Glomerular visceral epithelial cell (primary cell): ENCODE results near the gene TF.

Experiments used
- DNase-seq: peaks from one replicate; pipeline ENCODE4 v3.0.0-alpha.2; 2016; ENCODE audit errors: extremely low spot score

TF gene

DNA sequence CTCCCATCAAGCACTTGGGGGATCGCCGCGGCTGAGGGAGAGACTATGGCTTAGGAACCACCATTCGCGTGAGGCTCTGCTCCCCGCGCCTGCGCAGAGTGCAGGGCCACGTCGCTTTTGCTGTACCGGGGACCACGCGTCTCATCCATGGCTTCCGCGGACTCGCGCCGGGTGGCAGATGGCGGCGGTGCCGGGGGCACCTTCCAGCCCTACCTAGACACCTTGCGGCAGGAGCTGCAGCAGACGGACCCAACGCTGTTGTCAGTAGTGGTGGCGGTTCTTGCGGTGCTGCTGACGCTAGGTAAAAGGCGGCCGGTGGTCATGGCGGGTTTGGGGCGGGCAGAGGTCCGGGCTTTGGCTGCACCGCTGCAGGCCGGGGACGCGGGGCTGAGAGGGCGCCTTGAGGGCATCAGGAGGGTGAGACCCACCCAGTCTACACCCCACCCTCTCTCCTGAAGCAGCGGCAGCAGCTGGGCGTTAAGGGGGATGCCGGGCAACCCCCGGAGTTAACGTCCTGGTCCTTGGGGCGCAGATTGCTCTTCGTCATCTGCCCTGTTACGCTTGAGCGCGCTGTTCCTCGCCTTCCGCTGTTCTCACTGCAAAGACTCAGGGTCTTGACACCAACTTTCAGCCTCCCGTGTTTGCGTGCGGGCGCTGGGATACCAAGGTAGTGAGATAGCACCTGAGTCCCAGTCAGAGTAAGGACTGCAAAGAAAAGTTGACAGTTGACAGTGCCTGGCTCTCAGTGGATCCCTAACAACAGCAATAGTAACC, 59.7 kb downstream of the TF start, which contains the start of gene SRPRB:
SRPRB (plus strand) TSS at position 114 of the 774 bp plus-strand sequence; CDS start at position 148, 34 bp downstream.
- DNase-seq, result peak; percentile 91

DNA sequence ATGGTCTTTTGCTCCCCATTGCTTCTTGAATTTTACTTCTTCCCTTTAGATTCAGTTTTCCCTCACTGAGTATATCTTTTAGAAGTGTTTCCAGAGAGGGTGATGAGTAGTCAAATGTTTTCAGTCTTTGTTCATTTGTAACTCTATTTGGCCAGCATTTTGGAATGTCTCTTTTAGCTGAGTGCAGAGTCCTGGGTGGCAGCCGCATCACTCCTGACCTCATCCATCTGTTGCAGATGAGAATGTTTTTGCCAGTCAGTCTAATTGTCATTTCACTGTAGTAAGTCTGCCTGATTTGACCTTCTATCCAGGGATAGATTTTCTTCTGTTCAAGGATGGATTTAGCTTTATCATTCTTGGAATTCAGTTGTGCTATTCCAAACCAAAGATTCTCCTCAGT, 66.7 kb downstream of the TF start:
- DNase-seq, result no peak

DNA sequence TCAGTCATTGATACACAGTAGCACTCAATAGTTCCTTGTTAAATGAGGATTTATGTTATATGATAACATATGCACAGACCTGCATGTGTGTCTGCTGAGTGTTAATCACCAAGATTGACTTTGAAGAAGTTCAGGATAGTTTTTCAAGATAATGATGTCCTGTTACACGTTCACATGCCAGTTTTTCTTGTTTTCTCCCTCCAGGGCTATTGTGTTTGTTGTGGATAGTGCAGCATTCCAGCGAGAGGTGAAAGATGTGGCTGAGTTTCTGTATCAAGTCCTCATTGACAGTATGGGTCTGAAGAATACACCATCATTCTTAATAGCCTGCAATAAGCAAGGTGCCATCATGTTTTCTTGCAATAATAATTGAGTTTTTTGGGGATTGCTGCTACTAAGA, 69.2 kb downstream of the TF start:
- no peak for DNase-seq

DNA sequence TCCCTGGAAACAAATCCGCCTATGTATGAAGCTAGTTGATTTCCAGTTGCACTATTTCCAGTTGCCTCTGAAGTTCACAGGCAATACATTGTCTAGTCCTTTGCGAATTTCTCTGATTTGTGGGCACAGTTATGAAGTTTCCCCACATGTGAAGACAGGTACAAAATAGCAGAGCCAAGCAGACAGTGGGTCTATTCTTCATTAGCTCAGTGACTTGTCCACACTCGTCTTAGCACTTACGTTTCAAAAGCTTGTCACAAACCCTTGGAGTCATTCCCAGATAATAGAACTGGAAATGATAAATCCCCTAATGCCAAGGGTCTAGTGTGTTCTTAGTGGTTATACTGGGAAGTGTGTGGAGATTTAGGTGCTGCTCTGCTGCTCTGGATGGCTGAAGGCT, 73.9 kb downstream of the TF start:
- no peak for DNase-seq

DNA sequence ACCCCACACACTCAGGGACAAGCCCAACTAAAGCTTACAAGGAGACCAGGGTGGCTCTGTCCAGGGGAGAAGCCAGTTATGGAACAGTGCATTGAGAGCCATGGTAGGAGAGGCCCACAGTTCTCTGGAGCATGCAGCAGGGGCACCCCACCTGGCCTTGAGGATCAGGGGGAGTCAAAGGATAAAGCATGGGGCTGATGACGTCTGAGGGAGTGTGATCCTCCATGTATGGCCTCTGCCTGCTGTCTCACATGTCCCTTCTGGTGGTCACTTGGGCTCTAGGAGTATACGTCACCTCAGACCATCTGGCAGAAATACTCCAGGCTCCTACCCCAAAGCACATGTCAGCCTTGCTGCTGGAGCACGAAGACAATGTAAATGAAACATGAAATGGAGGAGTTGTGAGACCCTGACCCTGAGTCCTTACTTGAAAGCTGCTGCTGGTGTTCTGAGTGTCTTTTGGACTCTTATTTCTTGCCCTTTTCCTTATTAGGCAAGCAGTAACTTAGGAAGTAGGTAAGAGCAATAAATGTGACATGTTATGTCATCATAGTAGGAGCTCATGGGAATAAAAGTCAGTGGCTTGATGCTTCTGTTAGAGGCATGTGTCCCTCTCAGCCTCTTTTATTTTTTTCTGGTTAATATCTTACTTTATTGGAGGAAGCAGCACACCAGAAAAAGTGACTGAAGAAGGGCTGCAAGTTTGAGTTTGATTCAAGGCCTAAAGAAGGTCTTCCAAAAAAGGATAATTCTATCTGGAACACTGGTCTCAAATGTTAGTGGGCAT, 74.9 kb downstream of the TF start:
- no peak for DNase-seq

DNA sequence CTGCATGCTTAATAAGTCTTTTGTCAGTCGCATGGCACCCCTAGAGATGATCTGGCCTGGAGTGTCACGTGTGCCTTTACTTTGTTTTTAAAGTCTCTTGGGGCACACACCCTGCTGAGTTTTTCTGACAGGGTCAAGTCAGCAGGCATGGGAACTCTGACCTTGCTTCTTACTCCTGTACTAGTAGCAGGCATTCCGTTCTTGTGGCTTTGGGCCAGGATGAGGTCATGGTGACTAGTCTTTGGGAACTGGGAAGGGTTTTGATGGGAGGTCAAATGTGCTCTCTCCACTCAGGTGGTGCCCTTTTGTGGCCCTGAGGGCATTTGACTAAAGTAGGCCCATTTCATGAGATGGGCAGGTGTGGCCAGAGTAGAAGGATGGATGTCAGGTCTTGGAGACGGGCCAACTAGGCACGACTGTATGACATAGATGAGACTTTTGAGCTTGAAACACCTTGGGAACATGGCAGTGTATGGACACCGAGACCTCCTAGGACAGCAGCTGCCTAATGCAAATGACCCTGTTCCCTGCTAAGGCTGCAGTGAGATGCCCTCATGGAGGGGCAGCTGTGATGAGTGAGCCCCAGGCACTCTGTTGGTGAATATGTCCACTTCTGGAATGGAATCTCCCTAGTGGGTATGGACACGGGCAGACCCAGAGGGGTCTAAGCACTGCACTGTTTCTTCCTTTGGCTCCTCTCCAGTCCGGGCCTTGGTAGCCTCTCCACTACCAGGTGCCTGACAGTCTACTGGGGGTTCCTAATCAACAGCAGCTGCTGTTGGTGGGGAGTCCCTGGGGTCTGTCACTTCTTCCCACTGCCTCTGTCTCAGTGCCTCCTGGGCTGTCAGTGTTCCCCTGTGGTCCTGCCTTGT, 75.8 kb downstream of the TF start:
- peak; percentile 84 for DNase-seq

DNA sequence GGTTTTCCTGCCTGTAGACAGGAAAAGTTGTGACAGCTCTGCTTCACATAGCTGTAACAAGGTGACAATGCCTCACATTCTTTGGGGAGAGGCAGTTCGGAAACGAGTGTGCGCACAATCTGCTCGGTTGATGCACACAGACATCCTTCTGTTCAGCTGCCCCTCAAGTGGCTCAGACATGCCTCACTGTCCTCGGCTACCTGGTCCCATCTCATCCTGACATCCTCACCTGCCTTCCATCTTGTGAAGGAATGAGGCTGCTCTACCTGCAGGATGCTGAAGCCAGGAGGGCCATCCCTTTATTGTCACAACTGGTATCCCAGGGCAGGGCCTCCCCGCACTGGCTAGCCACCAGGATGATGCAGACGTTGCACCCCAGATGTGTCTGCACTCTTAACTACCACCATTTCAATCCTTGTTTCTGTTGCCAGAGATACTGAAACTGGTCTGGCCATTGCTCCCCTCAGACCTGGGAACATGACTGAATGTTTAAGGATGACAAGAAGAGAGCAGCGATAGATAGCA, 78.8 kb downstream of the TF start:
- no peak for DNase-seq

DNA sequence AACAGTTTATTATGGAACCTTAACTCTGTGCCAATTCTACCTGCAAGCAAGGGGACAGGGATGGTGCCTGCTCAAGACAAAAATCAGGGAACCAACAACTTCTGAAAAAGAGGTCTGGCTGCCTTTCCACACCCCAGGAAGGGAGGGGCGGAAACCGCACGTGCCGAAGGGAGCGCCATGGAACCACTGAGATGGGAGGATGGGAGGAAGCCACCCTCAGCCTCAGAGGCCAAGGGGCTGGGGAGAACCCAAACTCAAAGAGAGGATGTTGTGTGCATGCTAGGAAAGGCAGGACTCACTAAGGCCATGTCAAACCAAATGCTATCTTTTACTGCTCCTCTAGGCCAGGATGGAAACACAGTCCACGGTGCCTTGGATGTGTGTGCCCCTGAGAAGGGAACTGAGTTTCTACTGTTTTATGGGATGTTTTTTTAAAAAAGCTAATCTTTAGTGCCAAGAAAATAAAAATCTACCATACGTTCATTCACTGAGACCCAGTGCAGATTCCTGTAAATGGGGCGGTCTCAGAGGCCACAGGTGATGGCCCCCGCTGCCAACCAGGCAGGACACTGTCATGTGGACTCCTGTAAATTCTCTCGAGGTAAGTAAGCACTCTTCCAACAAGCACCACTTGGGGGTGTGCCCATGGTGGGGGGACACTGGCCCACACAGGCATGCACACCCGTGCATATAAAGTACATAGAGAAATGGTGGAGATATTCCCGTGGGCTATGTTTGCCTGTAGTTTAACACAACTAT, 80.0 kb downstream of the TF start:
- DNase-seq, result no peak

DNA sequence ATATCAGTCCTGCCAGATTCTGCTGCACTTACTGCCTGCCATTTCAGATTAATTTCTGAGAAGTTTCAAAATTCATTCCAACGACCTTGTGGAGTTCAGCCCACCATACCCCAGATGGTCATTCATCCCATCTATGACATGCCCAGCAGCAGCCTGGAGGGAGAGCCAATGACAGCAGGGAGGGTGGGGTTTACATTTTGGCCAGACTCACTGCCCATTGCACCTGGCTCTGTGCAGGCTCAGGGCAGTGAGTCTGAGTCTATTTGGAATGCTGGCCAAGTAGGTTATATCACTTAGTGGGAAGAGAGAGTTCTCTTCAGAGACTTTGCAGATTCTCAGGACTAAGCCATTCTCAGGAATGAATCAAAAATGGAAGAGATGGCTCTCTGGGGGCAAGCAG, 80.9 kb downstream of the TF start:
- DNase-seq, result no peak

DNA sequence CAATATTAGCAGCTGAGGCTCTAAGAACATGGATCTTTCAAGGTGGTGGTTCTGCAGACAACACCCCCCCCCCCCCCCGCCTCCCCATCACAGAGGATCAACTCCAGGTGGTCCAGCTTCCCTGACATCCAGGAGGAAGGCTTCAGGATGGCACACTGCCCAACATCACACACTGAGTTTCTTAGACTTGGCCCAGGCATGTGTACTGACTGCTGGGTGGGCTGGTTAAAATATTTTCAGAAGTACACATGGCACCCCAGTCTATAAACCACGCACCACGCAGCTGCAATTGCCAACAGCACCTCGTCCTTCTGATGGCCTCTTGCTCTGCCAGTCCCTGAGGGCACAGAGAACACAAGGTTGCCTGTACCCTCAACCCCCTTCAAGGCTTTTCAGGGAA, 81.5 kb downstream of the TF start:
- no peak for DNase-seq

DNA sequence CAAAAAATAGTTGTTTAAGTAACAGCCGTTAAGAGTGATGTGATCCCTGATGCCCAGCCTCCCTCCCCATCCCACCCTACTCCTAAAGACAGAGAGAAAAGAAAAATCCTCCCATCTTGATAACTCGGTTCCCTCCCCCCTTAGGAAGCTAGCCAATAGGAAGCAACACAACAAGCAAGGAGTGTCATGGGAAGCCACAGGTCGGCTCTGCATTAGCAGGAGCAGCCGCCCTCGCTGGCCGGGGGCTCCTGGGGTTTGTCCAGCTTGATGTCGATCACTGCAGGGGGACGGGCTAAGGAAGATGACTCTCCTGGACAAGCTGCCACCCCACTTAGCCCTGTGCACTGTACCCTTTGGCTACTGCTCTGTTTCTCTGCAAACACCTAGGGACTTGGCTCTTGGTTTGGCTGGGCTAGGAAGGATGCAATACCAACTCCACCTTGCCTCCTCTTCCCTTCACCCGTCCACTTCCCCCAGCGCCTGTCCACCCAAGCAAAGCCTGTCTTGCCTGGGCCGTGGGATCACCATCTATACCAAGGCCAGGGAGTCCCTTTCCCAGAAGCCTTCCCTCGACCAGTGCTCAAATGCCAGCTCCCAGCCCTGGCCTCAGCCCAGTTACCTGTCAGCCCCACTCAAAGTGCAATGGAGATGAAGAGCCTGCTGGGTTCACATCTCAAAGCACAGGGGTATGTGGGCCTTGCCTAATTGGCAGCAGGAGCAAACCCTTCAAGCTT, 82.5 kb downstream of the TF start:
- DNase-seq, result no peak

DNA sequence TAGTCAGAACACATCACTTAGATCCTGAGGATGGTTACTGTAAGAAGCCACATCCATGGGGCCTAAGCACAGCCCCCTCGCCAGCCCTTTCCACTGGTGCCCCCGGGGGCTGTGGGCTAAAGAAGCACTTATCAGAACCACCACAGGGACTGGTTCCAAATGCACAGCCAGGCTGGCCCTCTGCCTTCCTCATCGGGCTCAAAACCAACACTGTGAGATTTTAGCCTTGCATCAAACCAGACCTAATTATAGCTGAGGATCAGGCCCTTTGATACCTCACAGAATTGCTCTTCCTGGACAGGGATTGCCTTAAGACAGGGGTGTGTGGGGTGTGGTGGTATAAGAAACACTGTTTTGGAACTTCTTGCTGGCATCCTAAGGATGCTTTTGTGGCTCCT, 83.1 kb downstream of the TF start:
- no peak for DNase-seq

DNA sequence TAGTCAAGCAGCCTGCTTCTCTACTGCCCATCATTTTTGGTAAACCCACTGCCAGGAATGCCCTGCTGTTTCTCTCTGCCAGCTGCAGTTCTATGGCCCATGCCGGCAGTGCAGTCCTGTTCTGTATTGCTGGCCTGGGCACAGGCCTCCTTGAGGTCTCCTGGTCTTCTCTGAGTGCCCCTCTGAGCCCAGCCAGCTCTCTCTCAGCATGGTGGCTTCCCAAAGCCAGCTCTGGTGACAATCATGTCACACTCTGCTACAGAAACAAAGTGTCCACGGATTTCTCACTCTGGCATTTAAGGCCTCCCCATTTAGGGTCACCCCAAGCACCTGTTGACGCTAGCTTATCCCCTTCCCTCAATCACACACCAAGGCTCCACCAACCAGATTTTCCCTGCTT, 83.9 kb downstream of the TF start:
- DNase-seq, result no peak

DNA sequence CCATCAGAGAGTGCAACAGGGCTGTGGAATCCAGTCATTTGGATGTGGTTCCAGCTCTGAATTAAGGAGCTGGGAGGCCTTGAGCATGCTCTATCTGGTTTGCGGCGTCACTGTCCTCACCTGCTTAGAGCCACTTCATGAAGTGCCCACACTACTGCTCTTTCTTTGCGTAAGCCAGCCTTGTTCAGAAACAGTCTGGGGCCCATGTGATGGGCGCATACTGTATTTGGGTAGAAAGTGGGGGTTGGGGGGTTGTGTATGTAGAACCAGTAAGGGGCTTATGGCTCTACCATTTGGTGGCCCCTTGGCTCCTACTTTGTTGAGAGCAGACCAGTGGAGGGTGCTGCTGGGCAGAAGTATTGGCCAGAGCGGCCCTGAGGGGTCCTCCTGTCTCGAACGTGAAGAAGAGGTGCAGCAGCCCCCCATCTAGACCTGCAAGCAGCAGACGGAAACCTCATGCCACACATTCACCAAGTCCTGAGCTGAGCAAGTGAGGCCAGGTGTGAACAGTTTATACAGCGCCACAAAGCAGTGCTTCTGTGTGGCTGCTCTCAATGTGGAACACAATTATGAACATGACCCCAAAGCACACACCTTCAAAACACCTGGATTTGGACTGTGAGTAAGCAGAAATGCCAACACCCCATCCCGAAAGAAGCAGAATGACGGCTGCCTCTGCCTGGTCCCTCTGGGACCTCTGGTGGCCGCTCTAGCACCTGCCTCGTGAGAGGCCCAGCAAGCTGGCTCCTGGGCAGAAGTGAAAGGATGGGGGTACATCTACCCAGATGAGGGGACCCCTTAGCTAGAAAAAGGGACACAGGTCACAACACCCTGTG, 86.0 kb downstream of the TF start:
- DNase-seq, result no peak

DNA sequence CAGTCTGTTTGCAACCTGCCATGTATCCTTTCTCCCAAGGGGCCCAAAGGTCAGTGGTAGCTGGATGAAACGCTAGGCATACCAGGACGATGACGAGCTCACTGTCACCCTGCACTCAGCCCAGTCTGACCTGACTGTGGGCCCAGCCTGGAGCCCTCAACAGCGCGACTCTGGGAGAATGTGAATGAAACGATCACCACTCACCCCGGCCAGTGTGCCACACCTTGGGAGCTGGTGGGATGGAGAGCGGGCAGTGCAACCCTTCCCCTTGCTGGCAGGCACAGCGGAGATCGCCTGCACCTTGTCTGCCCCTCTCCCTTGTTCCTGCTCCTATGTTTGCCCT, 86.6 kb downstream of the TF start:
- no peak for DNase-seq

DNA sequence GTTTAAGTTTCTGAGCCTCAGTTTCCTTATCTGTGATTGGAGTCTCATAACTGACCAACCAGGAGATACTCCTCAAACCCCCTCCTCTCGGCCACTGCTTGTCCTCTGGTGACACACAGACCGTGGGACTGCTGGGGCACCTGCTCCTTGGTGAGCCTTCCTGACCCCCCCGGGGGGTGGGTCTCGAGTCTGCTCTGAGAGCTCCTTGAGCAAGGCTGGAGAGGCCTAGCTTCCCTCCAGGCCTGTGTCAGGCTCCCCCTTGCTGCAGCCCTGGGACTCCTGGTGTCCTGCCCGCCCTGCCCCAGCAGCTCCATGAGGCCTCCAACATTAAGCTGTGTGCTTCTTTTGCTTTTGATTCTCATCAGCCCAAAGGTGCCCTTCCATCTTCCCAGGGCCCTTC, 87.1 kb downstream of the TF start:
- DNase-seq, result no peak

DNA sequence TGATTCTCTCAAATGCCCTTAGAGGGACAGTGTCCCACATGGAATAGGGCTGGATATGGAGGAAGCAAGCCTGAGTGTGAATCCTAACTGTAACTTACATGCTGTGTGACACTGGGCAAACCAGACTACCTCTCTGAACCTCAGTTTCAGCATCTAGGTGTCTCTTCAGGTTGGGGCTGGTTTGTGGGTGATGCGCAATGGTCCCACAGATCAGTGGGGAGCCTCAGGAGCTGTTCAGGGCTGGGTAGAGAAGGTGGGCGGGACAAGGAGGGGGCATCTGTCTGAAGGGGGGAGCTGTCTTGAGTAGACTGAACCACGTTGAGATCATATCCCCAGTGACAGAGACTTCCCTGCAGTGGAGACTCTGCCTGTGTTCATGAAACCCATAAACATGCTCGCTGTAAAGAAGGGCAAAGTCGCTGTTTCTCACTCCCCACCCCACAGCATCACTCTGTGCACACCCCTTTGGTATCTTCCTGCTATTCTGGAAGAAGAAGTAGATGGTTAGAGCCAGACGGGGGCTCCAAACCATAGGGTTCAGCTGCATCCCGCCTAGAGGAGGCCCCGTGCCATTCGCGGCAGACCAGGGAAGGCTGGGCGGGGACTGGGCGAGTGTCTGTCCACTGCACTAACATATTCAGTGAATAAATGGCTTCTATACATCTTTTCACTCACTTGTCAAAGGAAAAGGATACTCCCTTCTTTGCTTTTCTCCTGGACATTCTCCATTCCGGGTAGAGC, 87.9 kb downstream of the TF start:
- DNase-seq, result no peak

DNA sequence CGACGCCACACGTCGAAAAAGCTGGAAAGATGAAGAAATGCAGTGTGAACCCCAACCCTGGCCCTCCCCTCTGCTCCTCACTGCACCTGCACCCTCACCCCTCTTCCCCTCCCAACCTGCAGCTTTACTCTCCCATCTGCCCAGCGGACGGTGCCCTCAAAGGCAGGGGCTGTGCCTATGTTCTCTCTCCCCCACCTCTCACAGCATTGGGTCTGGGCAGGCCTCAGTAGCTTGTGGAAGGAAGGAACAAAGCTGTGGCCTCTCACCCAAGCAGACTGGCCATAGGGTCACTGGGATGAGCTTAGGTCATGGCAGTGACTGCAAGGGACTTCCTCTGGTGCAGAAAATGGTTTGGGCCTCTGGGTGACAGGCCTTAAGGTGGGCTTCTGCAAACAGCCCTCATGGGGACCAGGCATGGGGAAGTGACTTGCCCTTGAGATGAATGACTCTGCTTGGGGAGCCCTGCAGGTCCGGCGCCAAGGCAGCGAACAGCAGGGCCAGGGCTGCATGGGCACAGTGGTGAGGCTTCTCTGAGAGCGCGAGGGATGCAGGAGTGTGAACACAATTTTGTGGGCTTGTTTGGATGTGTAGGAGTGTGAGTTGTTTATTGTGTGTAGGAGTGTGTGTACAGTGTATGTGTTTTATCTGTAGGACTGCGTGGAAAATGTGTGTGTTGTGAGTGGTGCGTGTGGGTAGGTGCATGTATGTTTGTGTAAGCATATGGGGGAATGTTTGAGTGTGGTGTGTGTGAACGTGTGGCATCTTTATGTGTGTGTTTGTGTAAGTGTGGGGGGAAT, 88.6 kb downstream of the TF start:
- DNase-seq, result no peak
